CD14-positive monocyte (primary cell): ENCODE data around the gene KCNA10. TPM values are rescaled to one million over a fixed set of nuclear protein-coding genes. Genes with fewer than 3 reads are reported as not detected.

Experiments used
- DNase-seq, 3 donors: peaks; one replicate each; pipeline ENCODE4 v3.0.0-alpha.2; 2011 to 2022
- H2AFZ ChIP-seq: 2 replicates; pipeline ENCODE4 v1.6.0; 2012; ENCODE audit warnings: mild to moderate bottlenecking, low read depth, low read length, inconsistent platforms; ENCODE audit not compliant: insufficient read depth, poor library complexity, severe bottlenecking
- H3K27ac ChIP-seq, 2 donors: 1 replicate in 1 of 2; 2 replicates in 1 of 2; pipeline ENCODE4 v1.5.1; 2012 to 2013; ENCODE audit warnings: low read length in 2 of 2, control low read depth in 1 of 2, inconsistent platforms in 1 of 2, low read depth in 1 of 2, mild to moderate bottlenecking in 1 of 2
- H3K27me3 ChIP-seq, 2 donors: one replicate each; pipeline versions ENCODE4 v1.6.0 to v1.6.1; 2011 to 2013; ENCODE audit warnings: low read length in 2 of 2; ENCODE audit not compliant: control insufficient read depth in 2 of 2, insufficient read depth in 2 of 2
- H3K36me3 ChIP-seq, 2 donors: replicated peaks in 1 of 2; 1 replicate in 1 of 2; 2 replicates in 1 of 2; pipeline versions ENCODE4 v1.5.1 to v1.6.1; 2012 to 2013; ENCODE audit warnings: low read length in 2 of 2, control low read depth in 1 of 2, inconsistent platforms in 1 of 2, mild to moderate bottlenecking in 1 of 2; ENCODE audit not compliant: insufficient read depth in 2 of 2, control insufficient read depth in 1 of 2
- H3K4me1 ChIP-seq, 2 donors: 1 replicate in 1 of 2; 2 replicates in 1 of 2; pipeline versions ENCODE4 v1.5.1 to v1.6.1; 2012 to 2013; ENCODE audit warnings: low read length in 2 of 2, control low read depth in 1 of 2, inconsistent platforms in 1 of 2, mild to moderate bottlenecking in 1 of 2, moderate library complexity in 1 of 2; ENCODE audit not compliant: insufficient read depth in 2 of 2, control insufficient read depth in 1 of 2
- H3K4me2 ChIP-seq: replicated peaks from 2 replicates; pipeline ENCODE3; 2012; ENCODE audit warnings: low read length, moderate library complexity, mild to moderate bottlenecking; ENCODE audit not compliant: poor library complexity, severe bottlenecking; ENCODE audit errors: extremely low read depth
- H3K4me3 ChIP-seq, 3 experiments: fragments of 200-600 bp in 1 of 3; sonication (generic) in 1 of 3; replicated peaks in 1 of 3; 1 replicate in 2 of 3; 2 replicates in 1 of 3; pipeline ENCODE4 v1.5.1; 2011 to 2013; ENCODE audit warnings: low read length in 3 of 3, mild to moderate bottlenecking in 3 of 3, control low read depth in 2 of 3, low read depth in 2 of 3, inconsistent platforms in 1 of 3, moderate library complexity in 1 of 3
- H3K79me2 ChIP-seq: 2 replicates; pipeline ENCODE4 v1.6.0; 2012; ENCODE audit warnings: mild to moderate bottlenecking, control low read depth, inconsistent platforms, low read length, moderate library complexity; ENCODE audit not compliant: insufficient read depth
- H3K9ac ChIP-seq: 2 replicates; pipeline ENCODE4 v1.6.0; 2017; ENCODE audit warnings: low read length, mild to moderate bottlenecking; ENCODE audit not compliant: insufficient read depth, poor library complexity, severe bottlenecking
- H3K9me3 ChIP-seq, 2 donors: replicated peaks in 1 of 2; 1 replicate in 1 of 2; 2 replicates in 1 of 2; pipeline versions ENCODE4 v1.5.1 to v1.6.1; 2012 to 2013; ENCODE audit warnings: low read length in 2 of 2, control low read depth in 1 of 2; ENCODE audit not compliant: control insufficient read depth in 1 of 2, insufficient read depth in 1 of 2
- H4K20me1 ChIP-seq: 2 replicates; pipeline ENCODE4 v1.6.0; 2012; ENCODE audit warnings: mild to moderate bottlenecking, low read length, control low read depth, moderate library complexity; ENCODE audit not compliant: insufficient read depth
- H3K27ac Mint-ChIP-seq, 7 donors: one replicate each; pipeline ENCODE4 v1.8.0; 2020; ENCODE audit warnings: mild to moderate bottlenecking in 7 of 7, mixed read lengths in 7 of 7, moderate library complexity in 6 of 7, inconsistent platforms in 2 of 7
- H3K27me3 Mint-ChIP-seq, 3 donors: one replicate each; pipeline ENCODE4 v1.8.0; 2021 to 2022; ENCODE audit warnings: low read depth in 3 of 3, mild to moderate bottlenecking in 3 of 3, mixed read lengths in 3 of 3, moderate library complexity in 3 of 3, inconsistent platforms in 1 of 3
- H3K36me3 Mint-ChIP-seq, 2 donors: one replicate each; pipeline ENCODE4 v1.8.0; 2020; ENCODE audit warnings: mixed read lengths in 2 of 2, inconsistent platforms in 1 of 2, mild to moderate bottlenecking in 1 of 2
- H3K4me1 Mint-ChIP-seq: one replicate; pipeline ENCODE4 v1.8.0; 2020; ENCODE audit warnings: mild to moderate bottlenecking, mixed read lengths
- H3K4me3 Mint-ChIP-seq, 2 donors: one replicate each; pipeline ENCODE4 v1.8.0; 2020; ENCODE audit warnings: mild to moderate bottlenecking in 2 of 2, mixed read lengths in 2 of 2, moderate library complexity in 1 of 2
- H3K9me3 Mint-ChIP-seq, 7 donors: one replicate each; pipeline ENCODE4 v1.8.0; 2020 to 2022; ENCODE audit warnings: mixed read lengths in 7 of 7, mild to moderate bottlenecking in 6 of 7, moderate library complexity in 6 of 7, inconsistent platforms in 2 of 7
- WGBS: methylation state at CpG from one replicate; pipeline ENCODE4 v1.1.5; 2013; ENCODE audit warnings: missing lambda C conversion rate; ENCODE audit not compliant: insufficient coverage; 5-methylcytosine and 5-hydroxymethylcytosine counted together
- intact Hi-C, 2 donors: fragments of 100-400 bp; cut with micrococcal nuclease; formaldehyde crosslinking; loops; one replicate each; pipeline versions ENCODE4 v1.15.0 to v1.15.1; 2023
- polyA plus RNA-seq, 3 donors: library from polyadenylated mRNA; depleted of rRNA in 1 of 3; unstranded in 2 of 3; stranded (reverse) in 1 of 3; fragments of 300-500 nt in 2 of 3; fragments of >200 nt in 1 of 3; fragmentation: Illumina TruSeq in 2 of 3; gene quantifications; 1 replicate in 2 of 3; 2 replicates in 1 of 3; pipeline ENCODE4 v1.2.3, GENCODE V29; 2012 to 2021
- TF ChIP-seq, protein P1 (sequence below): fragments of 200-600 bp; IDR thresholded peaks from one replicate; pipeline ENCODE4 v1.8.0; 2022; ENCODE audit warnings: antibody characterized with exemption, mild to moderate bottlenecking

KCNA10 gene
- polyA plus RNA-seq, 3 donors = not detected

DNA sequence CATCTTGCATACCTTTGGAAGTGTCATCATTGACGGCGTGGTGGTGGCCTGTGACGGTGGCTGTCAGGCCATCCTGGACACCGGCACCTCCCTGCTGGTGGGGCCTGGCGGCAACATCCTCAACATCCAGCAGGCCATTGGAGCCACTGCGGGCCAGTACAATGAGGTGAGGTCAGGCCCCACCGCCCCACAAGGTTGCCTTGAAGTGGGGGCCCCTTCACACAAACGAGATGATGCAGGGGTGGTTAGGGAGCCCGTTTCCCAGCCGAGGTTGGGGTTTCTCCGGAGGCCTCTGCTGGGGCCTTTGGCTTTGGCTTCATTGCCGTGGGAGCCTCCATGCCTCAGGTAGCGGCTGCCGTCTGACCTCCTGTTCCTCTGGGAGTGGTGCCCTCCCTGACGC is 29.6 kb downstream of the KCNA10 start:
- Histone ChIP-seq H3K9me3 (no peaks in the 10 kb centered on the region), H3K36me3 (no peaks in the 10 kb centered on the region), H3K4me2 (no peak overlapping the region), H3K4me1 (no peaks in the 10 kb centered on the region), H4K20me1 (no peaks in the 10 kb centered on the region), H3K27me3 (no peaks in the 10 kb centered on the region), H3K79me2 (no peaks in the 10 kb centered on the region), H3K4me3 (no peak overlapping the region), H2AFZ (no peak overlapping the region), H3K9ac (no peak overlapping the region), H3K27ac (no peak overlapping the region)
- peaks cover under 1 to 3% (median 2%) of the 10 kb centered on the region in 3 donors for H3K27me3 Mint-ChIP-seq
- H3K4me3 Mint-ChIP-seq = no peak overlapping the region
- no peak for DNase-seq
- no peak overlapping the region for H3K27ac Mint-ChIP-seq
- no peaks in the 10 kb centered on the region for H3K9me3 Mint-ChIP-seq
- intact Hi-C loops = no loop called here
- WGBS = 92% methylated on average over 15 of the region's 15 CpGs
- no peaks in the 10 kb centered on the region for H3K36me3 Mint-ChIP-seq
- TF ChIP-seq, protein P1, sequence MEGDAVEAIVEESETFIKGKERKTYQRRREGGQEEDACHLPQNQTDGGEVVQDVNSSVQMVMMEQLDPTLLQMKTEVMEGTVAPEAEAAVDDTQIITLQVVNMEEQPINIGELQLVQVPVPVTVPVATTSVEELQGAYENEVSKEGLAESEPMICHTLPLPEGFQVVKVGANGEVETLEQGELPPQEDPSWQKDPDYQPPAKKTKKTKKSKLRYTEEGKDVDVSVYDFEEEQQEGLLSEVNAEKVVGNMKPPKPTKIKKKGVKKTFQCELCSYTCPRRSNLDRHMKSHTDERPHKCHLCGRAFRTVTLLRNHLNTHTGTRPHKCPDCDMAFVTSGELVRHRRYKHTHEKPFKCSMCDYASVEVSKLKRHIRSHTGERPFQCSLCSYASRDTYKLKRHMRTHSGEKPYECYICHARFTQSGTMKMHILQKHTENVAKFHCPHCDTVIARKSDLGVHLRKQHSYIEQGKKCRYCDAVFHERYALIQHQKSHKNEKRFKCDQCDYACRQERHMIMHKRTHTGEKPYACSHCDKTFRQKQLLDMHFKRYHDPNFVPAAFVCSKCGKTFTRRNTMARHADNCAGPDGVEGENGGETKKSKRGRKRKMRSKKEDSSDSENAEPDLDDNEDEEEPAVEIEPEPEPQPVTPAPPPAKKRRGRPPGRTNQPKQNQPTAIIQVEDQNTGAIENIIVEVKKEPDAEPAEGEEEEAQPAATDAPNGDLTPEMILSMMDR = no peak
- peaks cover 8% of the 10 kb centered on the region for H3K4me1 Mint-ChIP-seq

DNA sequence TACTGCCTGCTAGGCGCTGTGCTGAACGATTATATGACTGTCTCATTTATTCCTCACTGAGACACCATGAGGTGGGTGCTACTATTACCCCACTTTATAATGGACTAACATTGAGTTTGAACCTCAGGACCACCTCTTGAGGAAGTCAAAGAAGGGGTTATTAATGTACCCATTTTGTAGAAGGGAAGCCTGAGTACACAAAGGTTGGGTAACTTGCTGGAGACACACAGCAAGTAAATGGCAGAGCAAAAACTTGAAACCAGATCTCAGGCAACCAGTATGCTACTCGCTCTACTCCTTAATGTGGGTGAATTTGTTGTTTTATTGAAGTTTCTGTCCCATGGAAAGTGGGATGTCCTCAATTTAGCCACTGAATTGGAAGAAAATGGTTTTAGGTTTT is 30.1 kb downstream of the KCNA10 start:
- TF ChIP-seq, protein P1 = no peak
- no peak overlapping the region for H3K27ac Mint-ChIP-seq

More for the DNA sequence above, 30.1 kb downstream of the KCNA10 start:
- no peak overlapping the region for H3K27ac ChIP-seq
- no peaks in the 10 kb centered on the region for H3K9me3 Mint-ChIP-seq
- H3K4me1 ChIP-seq = no peaks in the 10 kb centered on the region
- intact Hi-C loops = no loop called here
- H3K36me3 ChIP-seq = no peaks in the 10 kb centered on the region
- no peak overlapping the region for H3K9ac ChIP-seq
- H4K20me1 ChIP-seq = no peaks in the 10 kb centered on the region
- no peak overlapping the region for H2AFZ ChIP-seq
- H3K79me2 ChIP-seq = no peaks in the 10 kb centered on the region
- no peak overlapping the region for H3K4me2 ChIP-seq
- no peaks in the 10 kb centered on the region for H3K27me3 ChIP-seq
- peaks cover 7% of the 10 kb centered on the region for H3K4me1 Mint-ChIP-seq
- H3K9me3 ChIP-seq = no peaks in the 10 kb centered on the region
- WGBS = 100% methylated on average over 1 of the region's 3 CpGs
- peaks cover 0 to 3% (median under 1%) of the 10 kb centered on the region in 3 donors for H3K27me3 Mint-ChIP-seq
- H3K4me3 ChIP-seq = no peak overlapping the region
- DNase-seq = no peak
- H3K4me3 Mint-ChIP-seq = no peak overlapping the region
- H3K36me3 Mint-ChIP-seq = no peaks in the 10 kb centered on the region
